Subcutaneous adipose tissue (tissue), 4 donors: ENCODE data around the gene IQSEC2. TPM values are rescaled to one million over a fixed set of nuclear protein-coding genes. Genes with fewer than 3 reads are reported as not detected.

Source experiments
- total RNA-seq, 4 donors: library from RNA; depleted of rRNA; stranded (reverse); fragments of >200 nt; gene quantifications; one replicate each; pipeline ENCODE4 v1.1.0, GENCODE V29; 2016
- TF ChIP-seq, protein P1 (sequence below): fragments of 450-650 bp; IDR thresholded peaks from one replicate; pipeline ENCODE4 v1.5.1; 2016; ENCODE audit warnings: low read depth, mild to moderate bottlenecking, control low read depth, antibody characterized with exemption, moderate library complexity

IQSEC2 gene
- total RNA-seq, 4 donors from 2014 or later = 13.0 to 24.5 (median 19.2) TPM

- TF ChIP-seq, protein P1, sequence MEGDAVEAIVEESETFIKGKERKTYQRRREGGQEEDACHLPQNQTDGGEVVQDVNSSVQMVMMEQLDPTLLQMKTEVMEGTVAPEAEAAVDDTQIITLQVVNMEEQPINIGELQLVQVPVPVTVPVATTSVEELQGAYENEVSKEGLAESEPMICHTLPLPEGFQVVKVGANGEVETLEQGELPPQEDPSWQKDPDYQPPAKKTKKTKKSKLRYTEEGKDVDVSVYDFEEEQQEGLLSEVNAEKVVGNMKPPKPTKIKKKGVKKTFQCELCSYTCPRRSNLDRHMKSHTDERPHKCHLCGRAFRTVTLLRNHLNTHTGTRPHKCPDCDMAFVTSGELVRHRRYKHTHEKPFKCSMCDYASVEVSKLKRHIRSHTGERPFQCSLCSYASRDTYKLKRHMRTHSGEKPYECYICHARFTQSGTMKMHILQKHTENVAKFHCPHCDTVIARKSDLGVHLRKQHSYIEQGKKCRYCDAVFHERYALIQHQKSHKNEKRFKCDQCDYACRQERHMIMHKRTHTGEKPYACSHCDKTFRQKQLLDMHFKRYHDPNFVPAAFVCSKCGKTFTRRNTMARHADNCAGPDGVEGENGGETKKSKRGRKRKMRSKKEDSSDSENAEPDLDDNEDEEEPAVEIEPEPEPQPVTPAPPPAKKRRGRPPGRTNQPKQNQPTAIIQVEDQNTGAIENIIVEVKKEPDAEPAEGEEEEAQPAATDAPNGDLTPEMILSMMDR = no peak
These were observed 39.8 kb downstream of the IQSEC2 start for GRCh38 chrX:53241558-53241957.

- TF ChIP-seq, protein P1 = no peak
These were observed 41.9 kb downstream of the IQSEC2 start for GRCh38 chrX:53239474-53239873.

DNA sequence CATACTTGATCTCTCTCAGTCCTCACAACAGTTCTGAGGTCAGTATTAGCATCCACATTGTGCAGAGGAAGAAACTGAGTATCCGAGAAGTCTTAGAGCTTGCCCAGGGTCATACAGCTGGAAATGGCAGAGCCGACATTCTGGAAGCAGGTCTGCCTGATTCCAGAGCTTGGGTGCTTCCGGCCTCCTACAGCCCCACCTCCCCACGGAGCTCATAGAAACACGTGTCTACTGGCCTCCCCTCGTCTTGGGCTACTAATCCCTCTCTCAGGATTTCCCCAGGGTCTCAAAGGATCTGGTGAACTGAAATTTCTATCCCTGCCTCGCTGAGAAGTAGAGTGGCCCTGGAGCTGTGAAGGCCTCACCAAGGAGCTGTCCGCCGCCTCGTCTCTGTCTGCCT is 44.3 kb downstream of the IQSEC2 start:
- TF ChIP-seq, protein P1 = no peak

- TF ChIP-seq, protein P1 = no peak
These were observed 45.2 kb downstream of the IQSEC2 start for GRCh38 chrX:53236025-53236679.

- TF ChIP-seq, protein P1 = no peak
These were observed 45.8 kb downstream of the IQSEC2 start for GRCh38 chrX:53235566-53235965.

GRCh38 chrX:53234484-53234883 is 46.9 kb downstream of the IQSEC2 start:
- TF ChIP-seq, protein P1 = no peak

GRCh38 chrX:53233536-53233935 is 47.8 kb downstream of the IQSEC2 start:
- TF ChIP-seq, protein P1 = no peak
